HG03025 (cell line): ENCODE measurements around the gene BCL7B.
"Not testable (repeated sequence)": the region's sequence is repeated elsewhere in the genome, so short reads cannot be mapped to it uniquely, and the experiment has no call there.

Experiments used
- ATAC-seq: cut with Tn5 transposase; IDR thresholded peaks from one replicate; pipeline ENCODE4 v1.9.1; 2021; ENCODE audit warnings: mild to moderate bottlenecking, moderate library complexity; ENCODE audit not compliant: unreplicated experiment, low FRiP score

The BCL7B gene

DNA sequence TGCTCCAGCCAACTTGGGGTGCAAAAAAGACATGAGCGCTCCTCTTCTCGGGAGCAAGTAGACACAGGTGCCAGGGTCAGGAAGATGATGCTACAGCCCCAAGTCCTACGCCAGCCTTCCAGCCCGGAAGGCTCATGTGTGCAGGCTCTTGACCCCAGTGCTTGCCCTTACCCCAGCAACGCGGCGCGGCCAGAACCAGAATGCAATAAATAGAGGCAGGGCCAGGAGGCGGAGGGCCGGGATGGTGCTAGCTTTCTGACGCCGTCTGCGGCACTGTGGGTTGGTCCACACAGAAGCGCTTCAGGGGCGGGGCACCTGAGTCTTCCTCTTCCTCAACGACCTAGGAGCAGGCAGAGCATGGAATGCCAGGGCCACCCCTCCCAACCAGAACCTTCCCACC, 20.4 kb downstream of the BCL7B start:
- ATAC-seq = no peak

DNA sequence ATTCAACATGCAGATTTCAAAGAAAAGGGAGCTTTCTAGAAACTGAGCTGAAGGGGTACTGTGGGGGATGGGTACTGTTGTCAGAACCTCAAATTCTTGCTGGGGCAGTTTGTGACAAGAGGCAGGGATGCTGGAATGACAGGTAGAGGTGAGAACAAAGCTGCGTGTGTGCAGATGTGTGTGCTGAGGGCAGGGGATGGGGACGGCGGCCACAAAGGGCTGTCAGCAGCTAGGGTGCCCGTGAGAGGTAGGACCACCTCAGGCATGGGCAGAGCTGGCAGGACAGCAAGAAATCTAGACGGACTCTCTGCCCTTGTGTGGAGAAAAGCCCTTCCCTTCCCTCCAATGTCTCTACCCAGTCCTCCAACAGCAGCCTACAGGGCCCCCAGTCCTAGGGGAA, 21.0 kb downstream of the BCL7B start:
- no peak for ATAC-seq

DNA sequence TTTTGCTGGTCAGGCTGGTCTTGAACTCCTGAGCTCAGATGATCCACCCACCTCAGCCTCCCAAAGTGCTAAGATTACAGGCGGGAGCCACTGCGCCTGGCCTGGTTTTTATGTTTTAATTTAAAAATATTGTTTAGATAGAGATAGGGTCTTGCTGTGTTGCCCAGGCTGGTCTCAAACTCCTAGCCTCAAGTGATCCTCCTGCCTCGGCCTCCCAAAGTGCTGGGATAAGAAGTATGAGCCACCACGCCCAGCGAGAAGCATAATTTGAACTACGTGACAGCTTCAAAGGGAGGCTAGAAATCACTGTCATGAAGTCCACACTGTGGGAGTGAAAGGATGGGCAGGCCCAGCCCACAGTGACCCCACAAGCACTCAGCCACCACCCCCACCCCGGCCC, 21.6 kb downstream of the BCL7B start:
- not testable (repeated sequence) for ATAC-seq

DNA sequence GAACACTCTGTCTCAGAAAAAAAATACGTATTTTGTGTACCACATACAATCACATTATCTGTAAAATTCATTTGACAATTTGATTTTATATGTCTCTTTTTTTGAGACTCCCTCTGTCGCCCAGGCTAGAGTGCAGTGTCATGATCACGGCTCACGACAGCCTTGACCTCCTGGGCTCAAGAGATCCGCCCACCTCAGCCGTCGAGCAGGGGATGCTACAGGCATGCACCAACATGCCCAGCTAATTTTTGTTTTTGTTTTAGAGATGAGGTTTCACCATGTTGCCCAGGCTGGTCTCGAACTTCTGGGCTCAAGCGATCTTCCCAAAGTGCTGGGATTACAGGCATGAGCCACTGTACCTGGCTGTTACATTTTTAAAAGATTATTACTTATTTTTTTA, 23.7 kb downstream of the BCL7B start:
- no peak for ATAC-seq

DNA sequence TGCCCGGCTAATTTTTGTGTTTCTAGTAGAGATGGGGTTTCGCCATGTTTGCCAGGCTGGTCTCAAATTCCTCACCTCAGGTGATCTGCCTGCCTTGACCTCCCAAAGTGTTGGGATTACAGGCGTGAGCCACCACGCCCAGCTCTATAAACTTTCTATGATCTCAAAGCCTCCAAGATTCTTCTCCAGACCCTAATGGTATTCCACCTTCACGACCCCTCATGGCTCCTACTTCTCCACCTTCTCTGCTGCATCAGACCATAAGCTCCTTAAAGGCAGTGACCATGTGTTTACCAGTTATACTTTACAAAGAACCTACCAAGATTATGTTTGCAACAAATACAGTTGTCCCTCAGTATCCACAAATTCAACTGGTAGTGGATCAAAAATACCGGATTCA, 25.3 kb downstream of the BCL7B start:
- ATAC-seq = no peak

DNA sequence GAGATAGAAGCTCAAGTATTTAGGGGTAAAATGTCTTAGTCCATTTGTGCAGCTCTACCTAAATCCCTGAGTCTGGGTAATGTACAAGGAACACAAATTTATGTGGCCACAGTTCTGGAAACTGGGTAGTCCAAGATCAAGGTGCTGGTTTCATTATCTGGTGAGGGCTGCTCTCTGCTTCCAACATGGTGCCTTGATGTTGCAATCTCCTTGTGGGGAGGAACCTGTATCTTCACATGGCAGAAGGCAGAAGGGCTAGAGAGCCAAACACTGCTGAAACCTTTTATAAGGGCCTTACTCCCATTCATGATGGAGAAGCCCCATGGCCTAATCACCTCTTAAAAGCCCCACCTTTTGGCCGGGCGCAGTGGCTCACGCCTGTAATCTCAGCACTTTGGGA, 26.7 kb downstream of the BCL7B start:
- no peak for ATAC-seq

DNA sequence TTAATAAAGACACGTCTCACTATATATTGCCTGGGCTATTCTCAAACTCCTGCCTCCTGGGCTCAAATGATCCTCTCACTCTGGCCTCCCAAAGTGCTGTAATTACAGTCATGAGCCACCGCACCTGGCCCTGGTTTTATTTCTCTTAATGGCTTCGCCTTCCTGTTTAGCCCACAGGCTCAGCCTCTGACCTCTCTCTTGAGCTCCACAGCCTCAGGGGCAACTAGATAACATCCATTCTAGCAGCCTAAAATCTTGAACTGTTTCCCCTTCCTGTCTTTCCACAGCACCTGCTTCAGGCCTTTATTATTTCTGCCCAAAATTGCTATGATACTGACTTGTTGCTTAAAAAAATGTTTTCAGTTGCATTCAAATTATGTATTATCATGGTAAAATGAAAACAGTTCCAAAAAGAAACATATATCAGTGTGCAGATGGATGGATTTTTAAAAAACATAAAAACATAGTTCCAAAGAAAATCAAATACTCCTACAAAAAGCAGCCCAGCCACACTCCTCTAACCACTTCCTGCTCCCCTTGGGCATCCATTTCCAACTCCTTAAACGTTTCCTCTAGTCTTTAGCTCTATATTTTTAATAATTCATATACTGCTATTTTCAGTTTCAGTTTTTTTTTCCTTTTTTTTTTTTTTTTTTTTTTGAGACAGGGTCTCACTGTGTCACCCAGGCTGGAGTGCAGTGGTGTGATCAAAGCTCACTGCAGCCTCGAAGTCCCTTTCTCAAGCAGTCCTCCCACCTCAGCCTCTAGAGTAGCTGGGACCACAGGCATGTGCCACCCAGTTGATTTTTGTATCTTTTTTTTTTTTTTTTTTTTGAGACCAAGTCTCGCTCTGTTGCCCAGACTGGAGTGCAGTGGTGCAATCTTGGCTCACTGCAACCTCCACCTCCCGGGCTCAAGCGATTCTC, 30.3 kb downstream of the BCL7B start:
- no peak for ATAC-seq

DNA sequence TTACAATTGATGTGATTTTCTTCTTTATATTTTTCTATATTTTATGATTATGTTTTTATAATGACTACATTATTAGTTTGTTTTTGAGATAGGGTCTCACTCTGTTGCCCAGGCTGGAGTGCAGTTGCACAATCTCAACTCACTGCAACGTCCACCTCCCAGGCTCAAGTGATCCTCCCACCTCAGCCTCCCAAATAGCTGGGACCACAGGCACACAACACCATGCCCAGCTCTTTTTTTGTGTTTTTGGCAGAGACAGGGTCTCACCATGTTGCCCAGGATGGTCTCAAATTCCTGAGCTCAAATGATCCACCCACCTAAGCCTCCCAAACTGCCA, 31.4 kb downstream of the BCL7B start:
- ATAC-seq = not testable (repeated sequence)

DNA sequence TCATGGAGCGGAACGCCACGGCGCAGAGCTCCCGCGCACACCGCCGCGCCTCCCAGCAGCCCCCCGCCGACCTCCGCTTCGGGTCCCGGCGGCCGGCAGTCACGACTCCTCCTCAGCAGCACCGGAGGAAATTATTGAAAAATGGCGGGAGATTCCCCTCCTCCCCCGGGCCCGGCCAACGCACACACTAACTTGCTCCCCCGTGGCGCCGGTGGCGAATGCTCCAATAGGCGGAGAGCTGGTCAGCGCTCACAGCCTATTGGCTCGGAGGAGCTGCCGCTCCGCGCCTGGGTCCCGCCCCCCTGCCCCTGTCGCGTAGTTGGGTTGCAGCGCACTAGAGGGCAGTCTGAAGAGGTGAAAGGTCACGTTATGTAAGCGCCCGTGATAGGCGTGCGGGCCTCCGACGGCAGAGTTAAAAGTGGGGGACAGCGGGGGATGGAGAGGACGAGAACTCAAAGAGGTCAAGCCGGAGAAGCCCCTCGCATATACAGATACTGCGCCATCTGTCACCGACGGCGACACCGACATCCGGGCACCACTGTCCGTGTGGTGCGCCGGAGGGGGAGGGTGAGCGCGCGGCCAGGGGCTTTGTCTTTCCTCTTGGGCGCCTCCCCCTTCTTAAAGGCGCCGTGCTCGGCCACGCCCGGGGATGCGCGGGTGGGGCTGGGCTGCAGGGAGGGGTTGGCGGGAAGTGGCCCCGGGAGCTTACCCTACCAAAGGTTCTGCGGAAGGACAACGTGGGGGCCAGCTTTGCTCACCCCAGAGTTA, 35.2 kb downstream of the BCL7B start, which contains the start of gene BAZ1B:
Gene BAZ1B, minus strand, starts transcription at position 189 of the 768 bp plus-strand sequence. CDS start 360 bp downstream, outside the sequence.
- ATAC-seq = peak; percentile 86

DNA sequence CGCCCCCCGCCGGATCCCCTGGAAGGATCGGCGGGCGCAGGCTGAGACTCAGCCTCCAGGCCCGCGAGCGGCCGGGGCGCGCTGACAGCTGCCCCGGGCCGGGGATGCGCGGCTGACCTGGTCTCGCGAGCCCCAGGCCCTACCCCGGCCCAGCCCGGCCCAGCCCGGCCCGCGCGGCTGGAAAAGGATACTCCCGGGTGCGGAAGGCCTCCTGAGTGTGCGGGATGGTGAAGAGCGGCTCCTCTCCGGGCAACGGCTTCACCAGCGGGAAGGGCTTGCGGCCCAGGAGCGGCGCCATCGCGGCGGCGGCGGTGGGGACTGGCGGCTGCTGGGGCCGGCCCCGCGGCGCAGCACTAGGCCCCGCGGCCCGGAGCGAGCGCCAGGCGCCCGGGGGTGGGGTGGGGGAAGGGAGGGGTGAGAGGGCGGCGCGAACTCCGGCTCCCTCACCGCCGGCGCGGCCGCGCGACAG, 35.8 kb downstream of the BCL7B start:
- ATAC-seq = peak; percentile 36

DNA sequence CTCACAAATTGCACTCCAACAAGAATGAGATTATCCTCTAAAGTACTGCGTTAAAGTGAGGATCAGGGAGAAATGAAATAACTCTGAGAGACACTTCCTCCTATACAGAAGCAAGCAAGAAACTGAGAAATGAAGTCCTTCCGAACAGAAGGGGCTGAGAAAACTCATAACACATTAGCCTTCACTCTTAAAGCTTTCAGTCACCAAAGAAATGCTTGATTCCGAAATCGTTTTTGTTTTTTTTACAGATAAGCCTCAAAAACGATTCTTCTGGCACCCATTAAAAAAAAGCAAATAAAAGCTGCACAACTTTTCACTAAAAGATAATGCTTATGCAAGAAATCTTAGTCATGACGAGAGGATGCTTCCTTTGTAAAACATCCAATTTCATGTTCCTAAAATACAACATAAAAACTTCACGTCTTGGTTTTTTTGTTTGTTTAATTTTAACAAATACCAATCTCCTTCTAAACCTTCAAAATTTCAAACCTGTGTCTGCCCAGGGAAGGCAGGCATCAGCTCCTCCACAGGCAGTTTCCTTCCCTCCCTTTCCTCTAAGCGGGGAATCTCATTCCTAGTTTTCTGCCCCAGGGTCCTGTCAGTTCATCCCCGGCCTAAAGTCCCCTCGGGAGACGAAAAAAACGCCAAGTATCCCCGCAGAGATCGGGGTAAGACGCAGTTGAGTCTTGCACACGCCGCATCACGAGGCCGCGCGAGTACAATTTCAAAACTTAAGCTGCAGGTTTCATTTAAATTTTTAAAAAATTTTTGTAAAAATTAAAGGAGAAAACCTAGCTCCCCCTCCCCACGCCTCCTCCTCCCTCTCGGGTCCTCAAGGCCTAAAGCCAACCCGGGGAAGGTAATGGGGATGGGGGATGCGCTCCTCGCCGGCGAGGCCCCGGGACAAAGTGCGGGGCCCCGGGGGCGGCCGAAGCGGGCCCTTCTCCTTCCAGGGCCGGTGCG, 36.5 kb downstream of the BCL7B start:
- ATAC-seq = peak; percentile 1

DNA sequence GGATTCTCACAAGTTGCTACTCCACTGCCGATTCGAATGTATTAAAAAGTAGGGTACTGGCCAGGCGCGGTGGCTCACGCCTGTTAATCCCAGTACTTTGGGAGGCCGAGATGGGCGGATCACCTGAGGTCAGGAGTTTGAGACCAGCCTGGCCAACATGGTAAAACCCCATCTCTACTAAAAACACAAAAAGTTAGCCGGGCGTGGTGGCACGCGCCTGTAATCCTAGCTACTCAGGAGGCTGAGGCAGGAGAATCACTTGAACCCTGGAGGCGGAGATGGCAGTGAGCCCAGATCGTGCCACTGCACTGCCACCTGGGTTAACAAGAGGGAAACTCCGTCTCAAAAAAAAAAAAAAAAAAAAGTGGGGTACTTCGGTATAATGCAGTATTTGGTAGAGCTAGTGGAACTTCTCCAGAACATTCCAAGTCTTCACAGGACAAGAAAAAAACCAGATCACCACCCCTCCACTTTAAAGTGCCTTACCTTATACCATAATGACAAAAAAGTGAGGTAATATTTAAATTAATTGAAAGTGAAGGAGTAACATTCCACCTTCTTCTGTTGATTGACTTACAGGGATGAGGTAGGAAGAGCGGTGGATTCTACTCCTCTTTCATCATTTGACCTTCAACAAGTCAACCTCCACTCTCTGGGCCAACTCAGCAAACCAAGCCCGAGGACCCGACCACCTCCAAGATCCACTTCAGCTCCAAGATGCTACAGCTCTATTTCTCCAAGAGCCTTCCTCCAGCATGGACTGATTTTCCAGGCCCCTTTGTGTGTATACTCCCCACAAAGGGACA, 37.4 kb downstream of the BCL7B start:
- no peak for ATAC-seq

DNA sequence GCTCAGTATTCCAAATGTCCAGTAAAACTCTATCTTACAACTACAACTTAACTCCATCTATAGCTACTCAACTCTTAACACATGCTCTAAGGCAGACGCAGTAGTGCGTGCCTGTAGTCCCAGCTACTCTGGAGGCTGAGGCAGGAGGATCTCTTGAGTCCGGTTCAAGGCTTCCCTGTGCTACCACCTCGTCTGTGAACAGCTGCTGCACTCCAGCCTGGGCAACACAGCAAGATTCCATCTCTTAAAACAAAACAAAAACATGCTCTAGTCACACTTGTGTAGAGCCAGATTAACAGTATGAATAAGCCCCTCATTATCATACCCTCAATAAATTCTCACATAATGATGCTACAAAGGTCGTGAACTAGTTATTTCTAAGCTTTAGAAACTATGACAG, 39.0 kb downstream of the BCL7B start:
- no peak for ATAC-seq

DNA sequence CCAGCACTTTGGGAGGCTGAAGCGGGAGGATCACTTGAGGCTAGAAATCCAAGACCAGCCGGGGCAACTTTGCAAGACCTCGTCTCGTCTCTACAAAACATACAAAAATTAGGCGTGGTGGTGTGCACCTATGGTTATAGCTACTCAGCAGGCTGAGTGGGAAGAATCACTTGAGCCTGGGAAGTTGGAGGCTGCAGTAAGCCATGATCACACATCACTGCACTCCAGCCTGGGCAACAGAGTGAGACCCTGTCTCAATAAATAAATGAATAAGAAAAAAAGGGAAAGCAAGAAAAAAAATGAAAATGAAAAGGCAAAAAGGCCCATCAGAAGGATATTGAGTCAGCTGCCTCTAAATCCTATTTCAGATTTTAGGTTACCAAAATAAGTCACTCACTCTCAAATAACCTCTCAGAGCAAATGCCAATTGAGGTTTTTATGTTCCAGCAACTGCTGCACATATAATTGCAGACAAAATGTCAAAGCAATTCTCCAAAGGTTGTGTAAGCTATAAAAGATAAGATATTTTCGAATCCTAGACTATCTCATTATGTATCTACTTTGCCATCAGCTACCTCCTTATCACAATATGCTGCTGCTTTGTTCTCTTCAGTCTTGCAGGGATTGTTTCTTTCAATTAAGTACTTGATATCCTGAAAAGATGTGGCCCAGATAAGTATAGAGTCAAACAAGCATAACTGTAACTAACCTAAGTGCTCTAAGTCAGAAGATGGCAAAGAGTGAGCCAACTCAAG, 40.1 kb downstream of the BCL7B start:
- ATAC-seq = no peak

DNA sequence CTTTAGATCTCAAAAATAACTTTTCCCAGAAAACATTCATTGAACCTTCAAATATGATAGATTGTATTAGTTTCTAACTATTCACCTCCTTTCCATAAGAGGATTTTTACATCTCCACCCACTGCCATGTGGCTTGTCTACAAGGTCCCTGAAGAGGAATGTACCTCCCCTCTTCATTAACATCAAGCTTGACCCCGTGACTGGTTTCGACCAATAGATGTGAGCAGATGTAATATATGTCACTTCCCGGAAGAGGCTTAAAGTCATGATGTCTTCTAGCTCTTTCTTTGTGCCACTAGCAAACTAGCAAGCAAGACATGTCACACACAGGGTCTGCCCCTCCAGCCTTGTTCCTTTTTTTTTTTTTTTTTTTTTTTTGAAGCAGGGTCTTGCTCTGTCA, 42.3 kb downstream of the BCL7B start:
- no peak for ATAC-seq

DNA sequence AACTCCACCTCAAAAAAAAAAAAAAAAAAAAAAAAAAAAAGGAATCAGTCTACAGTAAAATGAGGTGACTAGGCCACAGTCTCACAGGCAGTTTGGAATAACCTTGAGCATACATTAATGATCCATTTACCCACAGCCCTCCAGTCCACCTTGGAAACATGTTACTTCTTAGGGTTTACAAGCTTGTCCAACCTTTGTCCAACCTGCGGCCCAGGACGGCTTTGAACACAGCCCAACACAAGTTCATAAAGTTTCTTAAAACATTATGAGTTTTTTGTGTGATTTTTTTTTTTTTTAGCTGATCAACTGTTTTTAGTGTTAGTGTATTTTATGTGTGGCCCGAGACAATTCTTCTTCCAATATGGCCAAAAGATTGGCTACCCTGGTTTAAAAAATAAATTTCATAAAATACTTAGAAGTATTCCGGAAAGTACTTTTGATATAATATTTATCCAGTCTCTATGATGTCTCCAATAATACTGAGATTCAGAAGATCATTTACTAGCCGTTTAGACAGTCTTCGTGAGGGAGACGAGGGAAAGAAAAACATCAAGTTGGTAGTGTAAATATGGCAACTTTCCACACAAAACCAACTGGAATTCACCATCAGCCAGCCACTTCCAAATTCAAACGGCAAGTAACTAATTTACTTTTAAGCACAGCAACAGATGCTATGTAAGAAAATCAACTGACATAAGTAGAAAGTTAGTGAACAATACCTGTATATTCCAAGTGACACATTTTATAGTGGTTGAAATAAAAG, 45.3 kb downstream of the BCL7B start:
- no peak for ATAC-seq

DNA sequence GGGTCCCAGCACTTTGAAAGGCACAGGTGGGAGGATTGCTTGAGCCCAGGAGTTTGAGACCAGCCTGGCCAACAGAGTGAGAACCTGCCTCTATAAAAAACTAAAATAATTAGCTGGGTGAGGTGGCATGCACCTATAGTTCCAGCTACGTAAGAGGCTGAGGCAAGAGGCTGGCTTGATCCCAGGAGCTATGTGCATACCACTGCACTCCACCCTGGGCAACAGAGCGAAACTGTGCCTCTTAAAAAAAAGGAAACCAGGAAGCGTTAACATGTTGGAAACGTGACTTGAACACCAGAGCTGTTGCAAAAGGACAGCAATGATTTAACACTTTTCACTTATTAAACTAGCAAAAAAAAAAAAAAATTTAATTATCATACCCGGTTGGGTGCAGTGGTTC, 48.0 kb downstream of the BCL7B start:
- ATAC-seq = no peak

DNA sequence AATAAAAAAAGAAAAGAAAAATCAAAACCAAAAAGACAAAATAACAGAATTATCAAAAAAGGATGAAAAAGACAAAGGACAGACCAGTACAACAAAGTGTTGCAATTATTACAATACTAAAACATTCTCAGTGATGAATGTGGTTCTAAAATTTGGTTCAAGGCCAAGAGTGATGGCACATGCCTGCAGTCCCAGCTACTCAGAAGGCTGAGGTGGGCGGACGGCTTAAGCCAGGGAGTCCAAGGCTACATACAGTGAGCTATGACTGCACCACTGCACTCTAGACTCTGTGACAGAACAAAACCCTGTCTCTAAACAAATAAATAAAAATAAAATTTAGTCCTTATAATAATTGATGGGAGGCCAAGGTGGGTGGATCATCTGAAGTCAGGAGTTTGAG, 49.9 kb downstream of the BCL7B start:
- ATAC-seq = no peak
